Fibroblast of skin of abdomen (primary cell): Measurements from ENCODE around the gene LAPTM5.
"Not testable (repeated sequence)": the region's sequence is repeated elsewhere in the genome, so short reads cannot be mapped to it uniquely, and the experiment has no call there.

Experiments used
- DNase-seq: peaks from one replicate; pipeline ENCODE4 v3.0.0-alpha.2; 2013

Gene LAPTM5

DNA sequence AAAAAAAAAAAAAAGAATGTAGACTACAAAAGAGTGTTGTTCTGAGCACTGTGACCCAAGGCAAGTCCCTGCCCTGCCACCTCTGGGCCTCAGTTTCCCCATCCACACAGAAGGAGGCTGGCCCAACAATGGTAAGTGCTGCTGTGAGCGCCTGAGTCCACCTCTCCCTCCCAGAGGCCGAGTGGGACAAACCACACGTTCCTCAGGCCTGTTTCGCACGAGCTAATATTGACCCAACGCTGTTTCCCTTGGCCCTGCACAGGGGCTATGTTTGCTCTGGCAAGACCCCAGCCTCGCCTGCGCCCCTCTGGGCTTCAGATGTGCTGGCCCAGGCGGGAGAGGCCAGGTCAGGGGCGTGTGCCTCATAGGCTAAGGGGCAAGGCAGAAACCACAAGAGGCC is 12.6 kb upstream of the LAPTM5 start:
- no peak for DNase-seq

DNA sequence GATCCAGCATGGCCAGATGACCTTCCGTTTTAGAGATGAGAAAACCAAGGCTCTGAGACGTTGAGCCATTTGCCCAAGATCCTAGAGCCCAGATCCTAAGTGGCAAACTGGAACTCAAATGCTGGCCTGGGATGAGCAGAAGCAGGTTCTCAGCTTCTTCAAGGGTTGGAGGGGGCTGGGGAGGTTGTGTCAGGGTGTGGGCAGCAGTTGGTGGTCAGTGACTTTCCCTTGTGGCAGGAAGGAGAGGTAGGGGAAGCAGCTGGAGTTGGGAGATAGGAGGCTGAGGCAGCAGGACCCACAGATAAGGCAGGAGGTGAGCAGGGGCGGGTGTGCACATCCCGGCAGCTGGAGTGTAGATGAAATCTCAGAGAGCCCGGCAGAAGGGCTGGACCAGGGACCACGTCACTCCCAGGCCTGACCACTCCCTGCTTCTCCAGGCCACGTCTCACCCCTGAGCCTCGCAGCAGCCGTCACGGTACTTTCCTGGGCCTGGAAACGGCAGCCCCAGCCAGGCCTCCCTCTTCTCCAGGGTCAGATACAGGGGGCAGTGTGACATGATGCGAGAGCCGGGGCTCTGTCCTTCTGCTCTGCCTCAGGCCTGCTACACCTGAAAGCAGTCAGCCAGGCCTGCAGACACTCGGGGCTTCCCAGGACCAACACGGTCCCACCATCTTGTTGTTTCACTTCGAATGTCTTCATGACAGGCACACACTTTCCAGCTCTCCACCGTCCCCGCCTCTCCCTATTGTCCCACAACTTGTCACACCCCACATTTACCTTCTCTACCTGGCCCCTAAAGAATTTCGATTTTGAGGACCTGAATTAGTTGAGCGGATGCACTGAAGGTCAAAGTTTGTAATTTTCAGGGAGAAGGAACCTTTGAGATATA is 11.5 kb upstream of the LAPTM5 start:
- no peak for DNase-seq

DNA sequence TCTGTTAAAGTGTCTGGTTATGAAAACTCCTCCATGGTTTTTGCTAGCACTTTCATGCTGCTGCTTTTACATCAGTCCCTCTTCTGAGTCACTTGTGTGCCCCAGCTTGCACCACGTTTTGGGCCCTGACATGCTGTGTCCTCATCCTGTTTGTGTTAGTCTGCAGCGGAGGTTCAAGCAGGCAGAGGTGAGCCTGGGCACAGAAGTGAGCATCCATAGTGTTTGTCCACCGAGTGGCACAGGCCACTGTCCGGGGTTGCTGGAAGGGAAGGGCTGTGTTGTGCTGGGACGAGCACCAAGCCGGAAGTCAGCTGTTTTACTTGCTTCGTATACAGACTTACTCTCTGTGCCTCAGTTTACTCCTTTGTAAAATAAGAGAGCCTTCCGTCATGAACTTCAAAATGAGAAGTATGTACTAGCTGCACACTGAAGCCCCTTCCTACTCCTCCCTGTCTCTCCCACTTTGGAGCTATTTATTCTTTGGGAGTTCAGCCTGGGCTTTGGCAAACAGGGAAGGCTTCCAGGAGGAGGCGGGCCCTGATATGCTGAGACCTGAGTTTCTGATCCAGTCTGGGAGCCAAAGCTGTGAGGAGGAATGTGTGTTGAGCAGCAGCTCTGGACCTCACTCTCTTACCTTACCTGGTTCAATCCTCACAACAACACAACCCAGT is 10.7 kb upstream of the LAPTM5 start:
- no peak for DNase-seq

DNA sequence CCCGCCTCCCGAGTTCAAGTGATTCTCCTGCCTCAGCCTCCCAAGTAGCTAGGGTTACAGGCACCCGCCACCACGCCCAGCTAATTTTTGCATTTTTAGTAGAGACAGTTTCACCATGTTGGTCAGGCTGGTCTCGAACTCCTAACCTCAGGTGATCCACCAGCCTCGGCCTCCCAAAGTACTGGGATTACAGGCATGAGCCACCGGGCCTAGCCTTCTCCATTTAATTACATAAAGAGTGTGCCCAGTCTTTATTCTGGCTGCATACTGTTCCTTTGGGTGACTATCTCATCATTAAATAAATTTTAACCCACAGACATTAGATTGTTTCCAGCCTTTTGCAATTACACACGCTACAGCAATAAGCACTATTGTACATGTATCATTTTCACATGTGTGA is 9.4 kb upstream of the LAPTM5 start:
- DNase-seq = not testable (repeated sequence)

DNA sequence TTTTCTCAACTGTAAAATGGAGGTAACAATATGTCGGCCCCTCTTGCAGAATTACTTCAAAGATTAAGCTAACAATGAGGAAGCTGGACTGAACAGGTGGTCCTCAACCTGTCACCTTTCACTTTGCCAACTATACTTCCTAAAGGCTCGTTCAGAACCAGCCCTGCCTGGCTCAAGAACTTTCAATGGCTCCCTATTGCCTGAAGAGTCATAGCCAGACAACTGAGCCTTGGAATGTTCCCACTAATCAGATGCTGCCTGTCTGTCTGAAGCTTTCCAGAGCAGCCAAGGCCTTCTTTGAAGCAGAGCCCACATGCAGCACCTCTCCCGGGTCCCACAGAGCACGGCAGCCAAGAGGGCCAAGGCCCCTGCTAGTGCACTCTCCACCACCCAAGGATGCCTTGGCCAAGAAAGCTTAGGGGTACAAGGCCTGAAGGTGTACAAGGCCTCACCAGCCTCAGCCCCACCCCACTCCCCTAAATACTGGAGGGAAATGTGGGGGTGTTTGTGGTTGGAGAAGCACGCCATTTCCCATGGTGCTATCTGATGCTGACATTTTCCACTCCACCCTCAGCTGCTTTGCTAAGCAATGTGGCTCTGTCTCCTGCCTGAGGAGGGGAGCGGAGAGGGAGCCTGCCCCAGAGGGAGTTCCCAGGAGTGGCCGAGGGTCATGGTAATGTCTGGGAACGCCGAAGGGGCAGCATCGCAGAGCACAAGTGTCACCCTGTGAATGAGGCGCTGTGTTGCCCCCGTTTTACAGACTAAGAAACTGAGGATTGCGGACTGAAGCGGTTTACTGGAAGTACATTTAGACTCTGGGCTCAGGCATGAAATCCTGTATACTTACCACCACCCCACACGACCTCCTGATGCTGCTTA is 8.2 kb upstream of the LAPTM5 start:
- DNase-seq = no peak

DNA sequence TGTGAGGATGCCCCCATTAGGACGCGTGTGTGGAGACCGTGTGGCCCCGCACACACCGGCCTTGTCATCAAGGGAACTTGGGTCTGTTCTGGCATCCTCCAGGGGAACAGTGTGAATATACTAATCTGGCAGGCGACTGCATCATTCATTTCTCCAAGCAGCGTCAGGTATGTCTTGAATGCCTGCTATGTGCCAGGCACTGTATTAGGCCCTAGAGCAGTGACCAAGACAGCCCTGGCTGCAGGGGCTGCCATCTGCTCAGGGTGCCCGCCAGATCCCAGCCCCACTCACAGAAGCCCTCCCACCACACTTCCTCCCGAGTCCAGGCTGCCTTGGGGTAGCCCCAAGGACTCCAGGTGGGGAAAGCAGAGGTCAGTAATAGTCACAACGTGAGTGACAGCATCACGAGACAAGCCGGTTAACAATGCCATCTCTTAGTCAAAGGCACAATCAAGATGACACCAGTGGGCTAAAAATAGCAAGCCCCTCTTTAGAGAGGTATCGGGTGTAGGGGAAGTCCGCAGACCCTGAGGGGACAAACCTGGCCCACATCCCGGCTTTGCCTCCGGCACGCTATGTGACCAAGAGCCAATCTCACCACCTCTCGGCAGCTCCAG is 7.5 kb upstream of the LAPTM5 start:
- DNase-seq = no peak

DNA sequence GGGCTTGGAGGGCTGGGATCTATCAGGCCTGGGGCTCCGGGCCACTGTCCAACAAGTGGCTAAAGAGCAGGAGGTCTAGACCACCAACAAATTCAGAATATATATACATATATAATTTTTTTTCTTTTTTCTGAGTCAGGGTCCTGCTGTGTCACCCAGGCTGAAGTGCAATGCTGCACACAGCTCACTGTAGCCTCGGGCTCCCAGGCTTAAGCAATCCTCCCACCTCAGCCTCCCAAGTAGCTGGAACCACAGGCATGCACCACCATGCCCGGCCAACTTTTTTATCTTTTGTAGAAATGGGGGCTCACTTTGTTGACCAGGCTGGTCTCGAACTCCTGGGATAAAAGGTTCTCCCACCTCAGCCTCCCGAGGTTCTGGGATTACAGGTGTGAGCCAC is 6.8 kb upstream of the LAPTM5 start:
- no peak for DNase-seq

DNA sequence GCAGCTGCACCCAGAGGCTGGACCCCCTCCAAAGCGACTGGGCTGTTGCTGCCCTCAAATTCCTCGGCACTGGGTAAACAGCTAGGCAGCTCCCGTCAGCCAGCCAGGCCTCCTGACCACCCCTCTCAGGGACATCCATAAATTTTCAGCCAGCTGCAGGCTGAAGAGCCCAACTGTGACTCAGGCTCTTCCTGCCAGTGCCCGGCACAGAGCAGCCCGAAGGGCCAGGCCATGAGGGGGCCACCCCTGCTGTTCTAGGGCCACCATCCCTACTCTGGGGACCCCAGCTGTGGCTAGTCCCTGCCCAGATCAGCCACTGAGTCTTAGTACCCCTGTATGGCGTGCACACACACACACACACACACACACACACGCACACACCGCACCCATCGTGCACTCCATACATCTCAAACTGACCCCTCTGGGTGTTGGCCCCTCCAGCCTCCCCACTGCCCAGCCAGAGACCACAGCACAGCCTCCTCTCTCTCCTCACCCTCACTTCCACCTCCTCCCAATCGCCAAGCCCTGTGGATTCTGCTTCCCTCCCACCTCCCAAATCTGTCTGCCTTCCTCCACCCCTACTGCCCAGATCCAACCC is 6.2 kb upstream of the LAPTM5 start:
- peak; percentile 39 for DNase-seq

DNA sequence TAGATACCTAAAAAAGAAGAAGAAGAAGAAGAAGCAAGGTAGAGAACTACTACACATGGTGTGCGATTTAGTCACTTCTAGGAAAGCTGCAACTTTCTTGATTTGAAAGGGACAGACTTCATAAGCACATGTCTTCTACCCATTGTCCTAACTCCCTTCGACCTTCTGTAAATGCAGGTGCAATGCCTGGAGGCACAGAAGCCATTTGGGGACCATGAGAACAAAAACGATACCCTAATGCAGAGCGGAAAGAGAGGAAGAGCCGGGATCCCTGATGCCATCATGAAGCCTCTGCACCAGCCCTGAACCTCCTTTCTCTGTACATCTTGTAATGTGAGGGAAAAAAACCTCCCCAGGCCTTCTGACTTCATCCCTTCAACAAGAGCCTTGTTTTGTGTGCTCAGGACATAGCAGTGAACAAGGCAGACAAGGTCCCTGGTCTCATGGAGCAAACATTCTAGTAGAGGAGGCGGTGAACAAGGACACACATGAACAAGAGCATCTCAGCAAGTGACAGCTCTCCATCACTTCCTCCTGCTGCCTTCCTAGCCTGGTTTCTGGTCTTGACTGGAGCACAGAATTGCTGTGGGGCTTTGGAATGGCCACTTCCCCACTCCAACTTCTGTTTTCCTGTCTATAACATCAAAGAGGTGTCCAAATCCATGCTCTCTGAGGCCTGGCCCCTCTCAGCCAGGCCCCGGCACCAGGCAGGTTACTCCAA is 5.5 kb upstream of the LAPTM5 start:
- DNase-seq = no peak

DNA sequence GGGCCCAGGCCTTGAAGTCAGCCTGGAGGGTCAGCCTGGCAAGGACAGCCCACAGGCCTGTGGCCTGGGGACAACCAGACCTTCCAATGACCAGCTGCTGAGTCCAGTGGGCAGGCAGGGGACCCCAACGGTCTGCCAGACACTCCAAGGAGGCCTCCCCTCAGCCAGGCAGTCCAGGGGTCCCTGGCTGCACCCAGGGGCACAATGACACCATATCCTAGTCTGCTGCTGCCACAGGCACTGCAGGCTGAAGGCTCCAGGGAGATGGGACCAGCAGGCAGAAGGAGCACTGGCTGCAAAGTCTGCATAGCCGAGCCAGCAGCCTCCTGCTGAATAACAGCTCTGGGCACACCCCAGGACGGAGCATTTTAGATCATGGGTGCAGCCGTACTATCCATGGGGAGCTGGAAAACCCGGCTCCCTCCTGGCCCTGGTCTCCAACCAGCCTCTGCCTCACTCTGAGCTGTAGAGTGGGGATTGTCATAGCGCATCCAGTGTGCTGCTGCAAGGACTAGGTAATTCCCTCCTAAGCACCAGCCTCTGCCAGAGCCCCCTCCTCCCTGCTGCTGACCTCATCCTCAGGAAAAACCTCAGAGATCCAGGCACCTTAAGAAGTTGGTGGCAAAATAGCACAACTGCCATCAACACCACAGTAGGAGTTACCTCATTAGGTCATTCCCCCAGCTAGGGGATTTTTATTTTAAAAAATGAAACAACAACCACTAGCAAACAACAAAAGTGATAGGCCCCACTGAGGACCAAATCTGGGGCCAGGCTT is 4.8 kb upstream of the LAPTM5 start:
- DNase-seq = no peak

DNA sequence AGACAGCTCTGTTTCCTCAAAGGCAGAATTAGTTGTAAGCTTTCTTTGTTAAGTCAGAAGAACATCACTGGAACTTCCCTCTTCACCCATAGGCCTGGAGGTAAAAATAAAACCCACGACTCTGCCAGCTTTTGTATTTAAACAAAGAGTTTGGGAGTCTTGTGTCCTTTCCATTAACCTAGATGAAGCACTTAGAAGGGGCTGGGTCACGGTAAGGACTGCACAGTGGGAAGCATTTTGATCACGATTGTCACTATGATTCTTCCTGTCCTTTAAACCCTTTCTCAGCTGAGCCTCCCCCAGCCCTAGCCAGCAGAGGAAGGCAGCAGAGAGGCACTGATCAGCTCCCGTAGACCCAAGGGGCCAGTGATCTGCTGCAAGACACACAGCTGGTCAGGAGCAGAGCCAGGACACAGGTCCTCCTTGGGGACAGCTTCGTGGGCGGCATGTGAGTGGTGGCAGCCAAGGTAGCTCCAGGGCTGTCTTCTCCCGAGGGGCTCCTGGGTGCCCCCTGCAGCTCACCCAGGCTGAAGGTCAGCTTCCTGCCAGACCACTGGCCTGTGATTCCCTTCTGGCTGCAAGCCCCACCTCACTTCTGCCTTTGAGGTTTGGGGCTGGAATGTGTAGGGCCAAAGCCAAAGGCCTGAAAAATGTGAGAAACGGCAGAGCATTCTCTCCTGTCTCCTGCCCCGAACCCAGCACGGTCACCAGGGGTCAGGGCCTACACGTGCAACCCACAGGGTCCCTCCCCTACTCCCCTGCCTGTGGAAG is 4.0 kb upstream of the LAPTM5 start:
- no peak for DNase-seq

DNA sequence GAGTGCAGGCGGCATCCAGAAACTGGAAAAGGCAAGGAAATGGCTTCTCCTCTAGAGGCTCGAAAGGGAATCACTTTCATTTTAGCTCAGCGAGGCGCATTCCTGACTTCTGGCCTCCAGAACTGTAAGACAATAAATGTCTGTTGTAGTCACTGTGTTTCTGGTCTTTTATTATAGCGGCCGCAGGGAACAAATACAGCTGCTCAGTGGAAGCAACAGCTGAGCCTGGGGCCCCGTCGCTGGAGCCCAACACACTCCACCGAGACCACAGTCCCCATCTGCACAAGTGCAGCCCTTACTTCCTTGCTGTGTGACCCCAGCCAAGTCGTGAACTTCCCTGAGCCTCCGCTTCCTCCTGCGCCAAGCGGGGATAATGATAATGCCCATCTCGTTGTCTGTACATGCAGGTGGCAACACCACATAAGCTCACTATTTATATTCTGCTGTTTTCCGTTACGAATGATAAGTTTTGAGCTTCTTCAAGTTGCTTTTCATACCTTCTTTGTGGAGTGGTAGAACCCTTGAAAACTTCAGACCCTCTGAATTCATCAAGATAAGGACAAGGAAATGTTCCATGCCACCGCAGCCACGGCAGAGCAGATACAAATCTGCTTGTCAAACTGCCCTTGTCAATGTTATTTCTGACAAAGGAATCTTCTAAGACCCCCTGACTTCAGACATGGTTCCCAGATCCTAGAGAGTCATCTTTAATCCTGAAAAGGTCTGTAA is 3.2 kb upstream of the LAPTM5 start:
- no peak for DNase-seq

DNA sequence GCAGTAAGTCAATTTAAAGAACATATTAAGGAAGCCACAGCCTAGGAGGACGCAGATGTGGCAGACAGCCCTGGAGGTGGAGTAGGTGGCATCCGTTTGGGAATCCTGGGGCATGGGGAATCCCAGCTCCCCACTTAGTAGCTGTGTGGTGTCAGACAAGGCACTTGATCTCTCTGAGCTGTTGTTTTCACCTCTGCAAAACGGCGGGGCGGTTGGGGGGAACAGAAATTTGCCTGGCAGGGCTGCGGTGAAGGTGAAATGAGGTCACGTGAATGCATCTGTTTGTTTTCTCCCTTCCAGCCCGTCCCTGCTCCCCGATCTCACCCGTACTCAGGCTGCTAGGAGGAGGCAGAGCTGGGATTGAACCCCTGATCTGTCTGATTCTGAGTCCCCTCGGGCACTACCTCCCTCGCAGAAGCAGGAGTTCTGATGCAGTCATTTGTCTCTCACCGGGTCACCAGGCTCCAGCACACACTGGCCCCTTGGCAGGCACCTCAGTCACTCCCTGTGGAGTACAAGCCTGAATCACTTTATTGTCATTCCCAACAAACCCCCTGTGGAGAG is 2.2 kb upstream of the LAPTM5 start:
- no peak for DNase-seq

DNA sequence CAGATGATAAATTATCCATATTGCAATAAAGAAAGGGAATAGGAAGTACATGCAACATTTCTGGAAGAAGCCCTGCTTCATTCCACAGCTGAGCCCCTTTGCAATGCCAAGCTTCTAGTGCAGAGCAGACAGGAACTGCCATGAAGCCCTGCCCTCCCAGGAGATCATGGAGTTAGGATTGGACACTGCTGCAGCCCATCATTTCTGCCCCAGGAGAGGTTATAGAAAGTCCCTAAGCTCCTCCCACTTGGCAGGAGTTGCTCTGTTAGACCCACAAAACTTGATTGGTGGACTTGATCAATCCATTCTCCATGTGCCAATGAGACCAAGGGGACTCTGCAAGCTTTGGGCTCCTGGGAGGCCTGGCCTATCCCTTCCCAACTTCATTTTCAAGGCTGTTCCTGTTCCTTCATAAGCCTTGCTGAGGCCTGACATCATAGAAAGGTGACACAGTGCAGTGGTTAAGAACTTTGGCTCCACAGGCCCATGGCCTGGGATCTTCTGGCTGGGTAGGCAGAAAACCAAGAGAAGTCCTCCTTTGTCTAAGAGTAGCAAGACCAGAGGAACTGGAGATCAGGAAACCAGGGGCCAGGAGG is 1.3 kb upstream of the LAPTM5 start:
- DNase-seq = peak; percentile 40

DNA sequence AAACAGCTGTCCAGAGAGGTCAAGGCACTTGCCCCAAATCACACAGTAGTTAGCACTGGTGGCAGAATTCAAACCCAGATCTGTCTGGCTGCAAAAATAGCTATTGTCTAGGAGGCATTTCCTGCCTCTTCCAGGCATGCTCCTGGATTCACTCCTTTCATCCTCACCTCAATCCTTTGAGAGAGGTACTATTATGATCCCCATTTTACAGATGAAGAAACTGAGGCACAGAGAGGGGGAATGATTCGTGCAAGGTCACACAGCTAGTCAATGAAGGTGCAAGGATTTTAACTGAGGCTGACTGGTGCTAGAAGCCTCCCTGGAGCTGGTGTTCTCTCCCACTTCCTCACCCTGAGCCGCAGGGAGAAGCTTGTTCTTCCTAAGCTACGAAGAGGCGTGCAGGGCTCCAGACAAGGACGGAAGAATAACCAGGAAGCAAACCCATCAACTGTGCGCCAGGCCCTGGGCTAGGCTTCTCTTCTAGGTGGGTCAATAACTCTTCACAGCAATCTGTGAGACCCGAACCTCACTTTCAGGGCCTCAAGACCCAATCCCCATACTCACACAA is 631 bp upstream of the LAPTM5 start:
- DNase-seq = no peak

DNA sequence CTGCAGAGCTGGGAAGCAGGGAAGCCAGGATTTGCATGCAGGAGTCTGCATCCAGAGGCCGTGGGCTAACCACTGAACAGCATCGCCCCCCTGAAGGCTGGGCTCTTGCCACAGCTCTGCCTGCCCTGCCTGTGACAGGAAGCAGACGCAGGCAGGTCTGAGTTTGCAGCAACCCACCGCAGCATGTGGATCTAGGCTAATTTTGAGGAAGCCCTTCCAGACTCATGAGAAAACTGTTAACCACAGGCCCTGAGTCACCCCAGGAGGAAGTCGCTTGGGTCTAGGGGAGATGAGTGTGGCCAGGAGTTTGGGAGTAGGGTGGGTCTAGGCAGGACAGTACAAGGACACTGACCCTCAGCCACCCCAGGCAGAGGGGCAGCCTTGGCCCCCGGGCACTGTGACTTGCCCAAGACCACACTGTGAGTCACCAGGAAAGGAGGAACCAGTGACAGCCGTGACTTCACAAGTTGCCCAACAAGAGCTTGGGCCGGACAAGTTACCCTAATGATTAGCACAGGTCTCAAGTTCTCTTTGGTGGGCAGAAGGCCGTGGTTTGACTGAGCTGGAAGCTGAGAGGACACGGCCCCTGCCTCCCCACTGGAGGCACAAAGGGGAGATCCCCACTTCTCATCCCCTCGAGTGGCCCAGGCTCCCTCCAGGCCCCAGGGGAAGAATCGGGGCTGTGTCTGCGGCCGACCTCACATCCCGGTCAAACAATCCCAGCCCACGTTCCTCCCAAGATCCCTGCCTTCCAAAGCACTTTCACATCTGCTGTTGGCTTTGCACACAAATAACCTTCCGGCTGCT is 826 bp downstream of the LAPTM5 start:
- peak; percentile 92 for DNase-seq

DNA sequence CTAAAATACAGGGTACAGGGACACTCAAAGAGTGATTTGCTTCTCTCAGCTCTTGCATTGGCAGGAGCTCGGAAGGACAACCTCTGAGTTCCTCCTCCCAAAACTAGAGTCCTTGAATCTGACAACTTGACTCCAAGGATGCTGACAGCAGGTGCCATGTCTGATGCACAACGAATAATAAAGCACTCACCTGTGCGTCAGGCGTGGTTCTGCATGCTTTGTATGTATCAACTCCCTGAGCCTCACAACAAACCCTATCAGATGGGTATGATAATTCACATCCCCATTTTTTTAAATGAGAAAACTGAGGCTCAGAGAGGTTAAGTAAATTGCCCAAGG is 1.4 kb downstream of the LAPTM5 start:
- no peak for DNase-seq
